Stimulated activated CD4-positive, alpha-beta T cell treated with anti-CD3 and anti-CD28 coated beads, Interleukin-12 subunit alpha, Interleukin-12 subunit beta, amount 100 ng/mL, for 24 hours (primary cell): ENCODE data around the gene CAMTA1.

Source experiments
- DNase-seq, 2 experiments: peaks; one replicate each; pipeline ENCODE4 v3.0.0-alpha.2; 2020; ENCODE audit warnings: low read depth in 2 of 2

Gene CAMTA1

GRCh38 chr1:7651203-7651602 is 865.9 kb downstream of the CAMTA1 start:
- DNase-seq, result no peak

DNA sequence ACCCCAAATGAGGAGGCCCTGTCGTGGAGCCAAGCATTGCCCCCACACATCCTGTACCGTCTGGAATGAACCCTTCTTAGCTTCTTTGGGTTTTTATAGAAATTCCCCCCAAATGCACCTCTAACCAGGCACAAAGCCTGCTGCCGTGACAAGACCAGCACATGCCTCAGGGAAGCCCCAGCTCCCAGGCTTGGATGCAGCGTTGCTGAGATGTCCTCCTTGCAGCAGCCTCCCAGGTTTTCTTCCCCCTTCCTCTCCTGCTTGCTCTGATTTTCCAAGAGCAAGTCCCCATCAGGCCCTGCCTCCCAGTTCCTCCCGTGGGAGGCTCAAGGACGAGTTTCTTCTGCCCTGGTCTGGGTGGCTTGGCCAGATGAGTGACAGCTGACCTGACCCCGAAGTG is 866.8 kb downstream of the CAMTA1 start:
- no peak for DNase-seq

GRCh38 chr1:7652515-7653098 is 867.4 kb downstream of the CAMTA1 start:
- no peak for DNase-seq

DNA sequence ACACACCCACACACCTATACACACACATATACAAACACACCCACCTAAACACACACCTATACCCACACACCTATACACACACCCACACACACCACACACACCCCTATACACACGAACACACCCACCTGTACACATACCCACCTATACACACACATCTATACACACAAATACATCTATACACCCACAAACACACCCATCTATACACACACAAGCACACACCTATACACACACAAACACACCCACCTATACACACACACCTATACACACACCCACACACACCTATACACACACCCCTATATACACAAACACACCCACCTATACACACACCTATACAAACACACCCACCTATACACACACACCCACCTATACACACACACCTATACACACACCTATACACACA is 869.5 kb downstream of the CAMTA1 start:
- DNase-seq, result no peak

- no peak for DNase-seq
These were observed 870.1 kb downstream of the CAMTA1 start for GRCh38 chr1:7655354-7655753.

- no peak for DNase-seq
These were observed 871.4 kb downstream of the CAMTA1 start for GRCh38 chr1:7656557-7657215.

- no peak for DNase-seq
These were observed 872.2 kb downstream of the CAMTA1 start for GRCh38 chr1:7657287-7658016.

GRCh38 chr1:7658099-7658498 is 872.8 kb downstream of the CAMTA1 start:
- no peak for DNase-seq

DNA sequence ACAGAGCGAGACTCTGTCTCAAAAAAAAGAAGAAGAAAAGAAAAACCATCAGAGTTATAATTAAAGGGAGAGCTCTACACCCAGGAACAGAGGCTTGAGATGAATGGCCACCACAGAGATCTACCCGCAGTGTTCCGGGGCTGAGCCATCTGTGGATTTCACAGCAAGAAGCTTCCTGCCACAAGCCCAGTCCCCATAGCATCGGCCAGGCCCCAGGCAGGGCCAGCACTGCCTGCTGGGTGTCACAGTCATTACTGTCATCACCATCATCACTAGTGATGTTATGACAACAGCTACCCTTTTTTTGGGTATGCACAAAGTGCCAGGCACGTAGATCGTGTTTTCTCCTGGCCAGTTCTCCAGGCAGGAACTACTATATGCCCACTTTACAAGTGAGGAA is 874.3 kb downstream of the CAMTA1 start:
- DNase-seq, result no peak

DNA sequence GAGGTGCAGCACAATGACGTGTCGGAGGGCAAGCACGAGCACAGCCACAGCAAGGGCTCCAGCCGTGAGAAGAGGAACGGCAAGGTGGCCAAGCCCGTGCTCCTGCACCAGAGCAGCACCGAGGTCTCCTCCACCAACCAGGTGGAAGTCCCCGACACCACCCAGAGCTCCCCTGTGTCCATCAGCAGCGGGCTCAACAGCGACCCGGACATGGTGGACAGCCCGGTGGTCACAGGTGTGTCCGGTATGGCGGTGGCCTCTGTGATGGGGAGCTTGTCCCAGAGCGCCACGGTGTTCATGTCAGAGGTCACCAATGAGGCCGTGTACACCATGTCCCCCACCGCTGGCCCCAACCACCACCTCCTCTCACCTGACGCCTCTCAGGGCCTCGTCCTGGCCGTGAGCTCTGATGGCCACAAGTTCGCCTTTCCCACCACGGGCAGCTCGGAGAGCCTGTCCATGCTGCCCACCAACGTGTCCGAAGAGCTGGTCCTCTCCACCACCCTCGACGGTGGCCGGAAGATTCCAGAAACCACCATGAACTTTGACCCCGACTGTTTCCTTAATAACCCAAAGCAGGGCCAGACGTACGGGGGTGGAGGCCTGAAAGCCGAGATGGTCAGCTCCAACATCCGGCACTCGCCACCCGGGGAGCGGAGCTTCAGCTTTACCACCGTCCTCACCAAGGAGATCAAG is 878.3 kb downstream of the CAMTA1 start:
- no peak for DNase-seq

- no peak for DNase-seq
These were observed 879.1 kb downstream of the CAMTA1 start for GRCh38 chr1:7664147-7664892.

- no peak for DNase-seq
These were observed 879.6 kb downstream of the CAMTA1 start for GRCh38 chr1:7664893-7665250.

DNA sequence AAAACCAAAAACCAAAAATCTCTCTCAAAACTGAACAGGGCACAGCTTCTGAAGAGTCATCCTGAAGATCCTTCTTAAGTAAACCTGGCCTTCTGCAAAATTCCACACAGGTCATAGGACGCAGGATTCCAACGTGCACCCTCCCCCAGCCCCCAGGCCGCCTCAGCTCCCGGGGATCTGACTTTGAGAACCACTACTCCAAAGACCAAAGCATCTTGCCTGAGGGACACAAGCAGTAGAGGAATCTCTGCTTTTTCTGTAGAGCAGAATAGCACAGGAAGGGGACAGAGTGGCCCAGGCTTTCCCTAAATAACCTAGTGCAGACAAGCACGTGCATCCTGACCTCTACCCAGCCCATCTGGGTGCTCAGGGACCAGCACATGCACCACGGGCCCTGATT is 881.0 kb downstream of the CAMTA1 start:
- no peak for DNase-seq

- no peak for DNase-seq
These were observed 881.9 kb downstream of the CAMTA1 start for GRCh38 chr1:7667159-7667558.

DNA sequence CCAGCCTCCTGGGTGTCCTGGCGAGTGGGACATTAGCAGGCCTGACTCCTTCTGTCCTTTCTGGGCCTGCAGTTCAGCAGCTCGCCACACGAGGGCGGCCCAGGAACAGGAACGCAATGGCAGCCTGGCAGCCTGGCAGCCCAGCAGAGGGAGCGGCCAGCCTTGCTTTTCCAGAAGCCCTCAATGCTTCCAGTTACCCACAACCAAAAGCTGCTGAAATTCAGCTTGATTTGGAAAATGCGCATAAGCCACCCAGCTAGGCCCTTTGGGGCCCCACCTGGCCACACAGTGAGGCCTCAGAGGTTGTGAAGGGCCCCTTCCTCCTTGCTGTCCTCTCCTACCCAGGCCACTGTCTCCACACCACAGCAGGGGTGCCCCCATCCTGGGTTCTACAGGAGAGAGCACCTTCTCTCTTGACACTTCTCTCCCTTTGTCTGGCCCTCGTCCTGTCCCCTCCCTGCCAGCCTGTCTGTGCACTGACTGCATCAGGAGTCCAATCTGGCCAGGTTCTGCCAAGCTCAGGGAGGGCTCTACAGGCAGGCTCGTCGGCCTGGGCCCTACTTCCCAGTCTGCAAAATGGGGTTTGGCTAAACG is 882.5 kb downstream of the CAMTA1 start:
- DNase-seq, result peak; percentile 75 to 85

DNA sequence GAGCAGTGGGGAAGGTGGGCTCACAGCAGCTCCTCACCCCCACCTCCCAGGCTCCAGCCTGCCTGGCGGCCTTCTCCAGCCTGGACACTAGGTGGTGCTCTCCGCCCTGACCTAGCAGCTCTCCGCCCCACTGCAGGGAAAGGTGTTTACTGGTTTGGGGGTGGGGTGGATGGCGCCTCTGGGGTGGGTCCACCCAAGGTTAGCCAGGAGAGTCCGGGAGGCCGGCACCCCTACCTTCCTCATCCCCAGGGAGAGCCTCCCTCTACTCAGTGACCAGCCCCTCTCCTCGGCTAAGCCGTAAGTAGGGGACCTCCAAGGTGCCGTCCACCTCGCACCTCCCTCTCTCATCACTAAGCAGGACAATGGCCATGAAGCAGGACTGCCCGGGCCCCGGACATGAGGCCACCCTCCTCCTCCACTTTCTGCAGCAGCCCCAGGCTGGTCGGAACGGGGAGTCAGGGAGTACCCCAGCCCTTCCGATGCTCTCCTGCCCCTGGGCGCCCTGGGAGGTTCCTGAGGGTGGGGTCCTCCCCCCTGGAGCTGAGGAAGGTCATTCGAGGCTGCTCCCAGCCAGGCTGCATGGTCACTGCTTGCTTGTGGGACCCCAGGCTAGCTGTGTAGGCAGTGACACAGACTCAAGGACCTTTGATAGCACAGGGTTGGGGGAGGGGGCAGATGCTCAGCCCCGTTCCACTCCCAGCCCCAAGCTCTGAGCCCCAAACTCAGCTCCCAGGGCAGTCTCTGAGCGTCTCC is 884.5 kb downstream of the CAMTA1 start:
- DNase-seq, result peak; percentile 16 to 40

GRCh38 chr1:7670334-7671145 is 885.3 kb downstream of the CAMTA1 start:
- no peak for DNase-seq

GRCh38 chr1:7671146-7671465 is 885.9 kb downstream of the CAMTA1 start:
- DNase-seq, result no peak

GRCh38 chr1:7671676-7672075 is 886.4 kb downstream of the CAMTA1 start:
- no peak for DNase-seq

DNA sequence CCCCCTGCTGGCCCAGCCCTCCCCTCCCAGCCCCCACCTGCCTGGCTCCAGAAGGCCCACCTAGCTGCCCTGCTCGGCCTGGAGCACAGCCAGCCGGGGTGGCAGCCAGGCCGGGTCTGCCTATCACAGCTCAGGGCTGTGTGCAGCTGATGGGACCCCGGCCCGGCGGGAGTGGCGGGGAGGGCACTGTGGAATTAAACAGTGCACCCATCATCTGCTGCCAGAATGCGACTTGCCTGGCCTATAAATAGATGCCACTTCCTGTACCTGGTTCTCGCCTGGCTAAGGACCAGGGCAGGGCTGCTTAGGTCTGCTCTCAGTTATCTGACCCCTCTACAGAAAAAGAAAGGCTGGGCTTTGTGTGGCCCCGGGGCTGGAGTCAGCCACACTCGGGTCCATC is 887.6 kb downstream of the CAMTA1 start:
- no peak for DNase-seq
